Smooth muscle cell (in vitro differentiated cells): ENCODE data around the gene BEND3. TPM values are rescaled to one million over a fixed set of nuclear protein-coding genes. Genes with fewer than 3 reads are reported as not detected.

Source experiments
- DNase-seq: peaks from one replicate; lab custom pipeline; 2025; ENCODE audit not compliant: unreplicated experiment; lab: John Stamatoyannopoulos, UW
- H2AFZ ChIP-seq: fragments of 200-600 bp; sonication (generic); 2 replicates; pipeline ENCODE4 v1.6.0; 2016; ENCODE audit warnings: antibody characterized with exemption, low read depth, mild to moderate bottlenecking
- H3F3A ChIP-seq: fragments of 200-600 bp; sonication (generic); 2 replicates; pipeline ENCODE4 v1.6.0; 2017; ENCODE audit warnings: antibody characterized with exemption, low read depth
- H3K27ac ChIP-seq: fragments of 200-600 bp; sonication (generic); 2 replicates; pipeline ENCODE4 v1.5.1; 2016; ENCODE audit warnings: low read depth, mild to moderate bottlenecking
- H3K27me3 ChIP-seq: fragments of 200-600 bp; sonication (generic); 2 replicates; pipeline ENCODE4 v1.6.1; 2016; ENCODE audit warnings: low read depth, mild to moderate bottlenecking
- H3K36me3 ChIP-seq: fragments of 200-600 bp; sonication (generic); 2 replicates; pipeline ENCODE4 v1.5.1; 2016; ENCODE audit warnings: low read depth
- H3K4me1 ChIP-seq: fragments of 200-600 bp; sonication (generic); 2 replicates; pipeline ENCODE4 v1.5.1; 2016; ENCODE audit warnings: low read depth
- H3K4me2 ChIP-seq: fragments of 200-600 bp; sonication (generic); 2 replicates; pipeline ENCODE4 v1.6.0; 2016; ENCODE audit warnings: mild to moderate bottlenecking
- H3K4me3 ChIP-seq: fragments of 200-600 bp; sonication (generic); 2 replicates; pipeline ENCODE4 v1.5.1; 2016; ENCODE audit warnings: mild to moderate bottlenecking
- H3K79me2 ChIP-seq: fragments of 200-600 bp; sonication (generic); 2 replicates; pipeline ENCODE4 v1.6.0; 2016; ENCODE audit warnings: low read depth, mild to moderate bottlenecking
- H3K9ac ChIP-seq: fragments of 200-600 bp; sonication (generic); 2 replicates; pipeline ENCODE4 v1.6.0; 2016; ENCODE audit warnings: low read depth
- H3K9me3 ChIP-seq: fragments of 200-600 bp; sonication (generic); replicated peaks from 2 replicates; pipeline ENCODE4 v1.5.1; 2016; ENCODE audit warnings: low read depth
- H4K20me1 ChIP-seq: fragments of 200-600 bp; sonication (generic); 2 replicates; pipeline ENCODE4 v1.6.0; 2016; ENCODE audit warnings: low read depth
- CTCF ChIP-seq: fragments of 200-600 bp; sonication (generic); IDR thresholded peaks from 2 replicates; pipeline ENCODE4 v1.5.1; 2017; ENCODE audit warnings: borderline replicate concordance, mild to moderate bottlenecking, antibody characterized with exemption; ENCODE audit not compliant: insufficient read depth, poor library complexity, severe bottlenecking
- WGBS: methylation state at CpG from one replicate; pipeline ENCODE4 v1.1.7; 2016; ENCODE audit warnings: low lambda C conversion rate; 5-methylcytosine and 5-hydroxymethylcytosine counted together
- polyA plus RNA-seq: library from polyadenylated mRNA; unstranded; fragments of >200 nt; fragmentation: Nextera tagmentation; extraction: Ambion mirVana; gene quantifications from 2 replicates; pipeline ENCODE4 v1.2.1, GENCODE V29; 2016
- total RNA-seq: library from RNA; depleted of rRNA; stranded (reverse); fragments of >200 nt; gene quantifications from 2 replicates; pipeline ENCODE4 v1.2.3, GENCODE V29; 2014

BEND3 gene
- total and polyA plus RNA-seq, 2 experiments from 2014 or later, result 2.3 to 3.5 TPM

DNA sequence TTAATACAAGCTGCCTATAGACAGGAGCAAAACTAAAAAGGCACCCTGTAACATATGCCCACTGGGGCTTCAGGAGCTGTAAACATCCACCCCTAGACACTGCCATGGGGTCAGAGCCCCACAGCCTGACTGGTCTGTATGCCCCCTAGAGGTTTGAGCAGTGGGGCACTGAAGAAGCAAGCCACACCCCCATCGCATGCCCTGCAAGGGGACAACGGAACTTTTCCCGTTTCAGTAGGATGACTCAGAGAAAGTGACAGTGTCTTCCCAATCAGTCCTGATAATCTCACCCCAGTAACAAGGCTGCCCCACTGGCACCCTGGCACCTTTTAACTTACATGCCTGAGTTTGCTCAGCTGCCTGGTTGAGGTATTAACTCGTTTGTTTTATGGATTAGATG lies 35.9 kb downstream of the BEND3 start:
- no peaks in the 10 kb centered on the region for H3K36me3 ChIP-seq
- no peak overlapping the region for H3K27ac ChIP-seq
- H3F3A ChIP-seq, result no peaks in the 10 kb centered on the region
- H3K4me2 ChIP-seq, result no peak overlapping the region
- no peak overlapping the region for H2AFZ ChIP-seq
- WGBS, result 42% methylated on average over 4 of the region's 4 CpGs
- no peaks in the 10 kb centered on the region for H3K27me3 ChIP-seq
- no peak overlapping the region for H3K4me3 ChIP-seq
- no peak for DNase-seq
- no peak overlapping the region for H3K9ac ChIP-seq
- H3K79me2 ChIP-seq, result no peaks in the 10 kb centered on the region
- H3K4me1 ChIP-seq, result no peaks in the 10 kb centered on the region
- H3K9me3 ChIP-seq, result no peaks in the 10 kb centered on the region
- TF ChIP-seq CTCF, result no peak
- H4K20me1 ChIP-seq, result no peaks in the 10 kb centered on the region

DNA sequence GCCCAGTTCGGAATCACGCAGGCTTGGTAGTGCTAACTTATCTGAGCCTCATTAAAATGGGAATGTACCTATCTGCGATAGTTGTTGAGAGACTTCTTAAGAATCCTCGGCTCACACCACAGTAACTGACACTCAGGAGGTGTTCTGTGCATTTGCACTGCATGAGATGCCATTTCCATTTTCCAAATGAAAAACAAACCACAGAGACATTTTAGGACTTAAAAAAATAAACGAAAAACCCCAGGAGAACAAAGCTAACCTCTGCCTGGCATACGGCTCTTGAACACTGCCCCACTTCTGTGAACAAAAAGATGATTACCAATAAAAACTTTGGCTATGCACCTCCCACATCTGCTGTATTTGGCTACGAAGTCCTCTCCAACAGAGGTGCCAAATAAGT lies 37.6 kb downstream of the BEND3 start:
- no peak overlapping the region for H3K9ac ChIP-seq
- H3K4me3 ChIP-seq, result no peak overlapping the region
- no peaks in the 10 kb centered on the region for H3F3A ChIP-seq
- no peaks in the 10 kb centered on the region for H3K4me1 ChIP-seq
- H3K27ac ChIP-seq, result no peak overlapping the region
- DNase-seq, result no peak
- no peak overlapping the region for H2AFZ ChIP-seq
- H4K20me1 ChIP-seq, result no peaks in the 10 kb centered on the region
- H3K9me3 ChIP-seq, result no peaks in the 10 kb centered on the region
- no peak overlapping the region for H3K4me2 ChIP-seq
- no peaks in the 10 kb centered on the region for H3K27me3 ChIP-seq
- no peak for TF ChIP-seq CTCF
- no peaks in the 10 kb centered on the region for H3K79me2 ChIP-seq
- no peaks in the 10 kb centered on the region for H3K36me3 ChIP-seq
- 92% methylated on average over 7 of the region's 7 CpGs for WGBS

DNA sequence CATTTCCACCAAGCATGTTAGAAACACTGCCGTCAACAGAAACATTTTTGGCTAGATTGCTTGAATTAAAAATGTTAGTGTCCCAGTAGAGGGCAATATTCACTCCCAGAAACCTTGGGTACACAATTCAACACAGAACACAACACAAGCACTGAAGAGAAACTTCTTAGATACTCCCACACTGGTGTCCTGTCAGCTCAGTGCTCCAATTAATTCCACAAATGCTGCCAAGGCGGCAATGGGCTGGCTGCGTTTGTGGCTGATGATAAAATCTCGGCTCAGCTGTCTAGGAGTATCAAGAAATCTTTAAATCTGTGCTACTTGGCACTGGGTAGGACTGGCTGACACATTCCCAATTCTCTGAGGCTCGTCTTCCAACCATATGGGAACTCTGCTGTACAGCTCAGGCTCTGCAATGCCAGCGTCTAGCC lies 39.3 kb downstream of the BEND3 start:
- Histone ChIP-seq H3K4me2 (no peak overlapping the region), H4K20me1 (peaks cover 4% of the 10 kb centered on the region), H3K27ac (no peak overlapping the region), H2AFZ (no peak overlapping the region), H3F3A (no peaks in the 10 kb centered on the region), H3K27me3 (no peaks in the 10 kb centered on the region), H3K9ac (no peak overlapping the region), H3K4me3 (no peak overlapping the region), H3K9me3 (no peaks in the 10 kb centered on the region), H3K79me2 (no peaks in the 10 kb centered on the region), H3K36me3 (no peaks in the 10 kb centered on the region), H3K4me1 (no peaks in the 10 kb centered on the region)
- DNase-seq, result no peak
- no peak for TF ChIP-seq CTCF
- 78% methylated on average over 6 of the region's 6 CpGs for WGBS

DNA sequence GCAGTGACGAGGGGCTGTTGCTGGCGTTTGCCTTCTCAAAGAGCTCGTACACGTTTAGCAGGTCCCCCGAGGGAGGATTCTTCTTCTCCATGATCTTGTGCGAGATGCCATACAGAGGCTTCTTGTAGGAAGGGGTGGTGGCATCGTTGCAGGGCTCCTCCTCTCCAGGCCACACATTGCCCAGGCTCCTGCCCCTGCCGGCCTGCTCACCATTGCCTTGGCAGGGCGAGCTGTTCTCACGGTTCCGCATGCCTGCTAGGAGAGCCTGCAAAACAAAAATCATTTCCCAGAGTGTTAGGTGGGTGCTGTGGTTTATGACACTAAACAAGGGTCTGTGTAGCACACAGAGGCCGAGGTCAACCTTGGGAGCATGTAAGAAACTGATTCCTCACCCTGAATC lies 44.6 kb downstream of the BEND3 start:
- Histone ChIP-seq H3K9ac (no peak overlapping the region), H3K4me2 (no peak overlapping the region), H4K20me1 (peaks cover 4% of the 10 kb centered on the region), H3K4me3 (no peak overlapping the region), H3K4me1 (no peaks in the 10 kb centered on the region), H3K36me3 (no peaks in the 10 kb centered on the region), H3K79me2 (no peaks in the 10 kb centered on the region), H2AFZ (no peak overlapping the region), H3K27ac (no peak overlapping the region), H3K27me3 (no peaks in the 10 kb centered on the region), H3F3A (no peaks in the 10 kb centered on the region), H3K9me3 (no peaks in the 10 kb centered on the region)
- DNase-seq, result no peak
- WGBS, result 92% methylated on average over 12 of the region's 12 CpGs
- TF ChIP-seq CTCF, result no peak
